HG02884 (cell line): Measurements from ENCODE around the gene BTLA.
"Not testable (repeated sequence)": the region's sequence is repeated elsewhere in the genome, so short reads cannot be mapped to it uniquely, and the experiment has no call there.

Experiments
- ATAC-seq: cut with Tn5 transposase; IDR thresholded peaks from one replicate; pipeline ENCODE4 v1.9.1; 2021; ENCODE audit warnings: mild to moderate bottlenecking, moderate library complexity; ENCODE audit not compliant: unreplicated experiment

BTLA gene

DNA sequence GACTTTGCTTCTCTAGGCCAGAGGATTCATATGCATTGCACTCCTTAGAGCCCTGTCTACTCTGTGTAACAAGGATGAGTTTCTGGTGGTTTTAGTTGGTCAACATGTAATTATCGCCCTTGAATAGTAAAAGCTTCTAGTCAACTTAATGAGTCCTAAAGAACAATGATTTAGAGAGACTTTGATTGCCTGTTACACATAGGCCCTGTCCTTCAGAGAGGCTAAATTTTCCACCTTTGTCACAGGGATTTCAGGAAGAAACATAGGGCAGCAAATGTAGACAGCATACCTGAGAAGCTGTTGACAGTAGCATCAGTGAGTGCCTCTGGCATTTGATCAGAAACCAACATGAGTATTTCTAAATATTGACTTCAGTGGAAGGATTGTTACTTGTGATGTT is 7.1 kb downstream of the BTLA start:
- ATAC-seq = no peak

DNA sequence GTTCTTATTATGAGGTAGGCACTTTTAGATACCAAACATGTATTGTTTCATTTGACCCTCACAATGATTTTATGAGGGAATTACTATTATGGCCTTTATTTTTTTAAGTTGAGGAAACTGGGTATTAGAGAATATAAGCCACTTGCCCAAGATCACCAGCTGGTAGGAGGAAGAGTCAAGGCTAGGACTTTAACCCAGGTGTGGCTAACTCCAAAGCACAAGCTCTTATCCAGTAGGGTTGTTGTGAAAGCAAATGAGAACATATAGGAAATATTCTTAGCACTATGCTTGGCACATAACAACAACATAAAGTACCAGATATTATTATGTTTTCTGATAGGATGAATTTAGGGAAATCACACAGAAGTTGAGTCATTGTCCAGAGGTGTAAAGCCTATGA is 7.9 kb downstream of the BTLA start:
- ATAC-seq = no peak

DNA sequence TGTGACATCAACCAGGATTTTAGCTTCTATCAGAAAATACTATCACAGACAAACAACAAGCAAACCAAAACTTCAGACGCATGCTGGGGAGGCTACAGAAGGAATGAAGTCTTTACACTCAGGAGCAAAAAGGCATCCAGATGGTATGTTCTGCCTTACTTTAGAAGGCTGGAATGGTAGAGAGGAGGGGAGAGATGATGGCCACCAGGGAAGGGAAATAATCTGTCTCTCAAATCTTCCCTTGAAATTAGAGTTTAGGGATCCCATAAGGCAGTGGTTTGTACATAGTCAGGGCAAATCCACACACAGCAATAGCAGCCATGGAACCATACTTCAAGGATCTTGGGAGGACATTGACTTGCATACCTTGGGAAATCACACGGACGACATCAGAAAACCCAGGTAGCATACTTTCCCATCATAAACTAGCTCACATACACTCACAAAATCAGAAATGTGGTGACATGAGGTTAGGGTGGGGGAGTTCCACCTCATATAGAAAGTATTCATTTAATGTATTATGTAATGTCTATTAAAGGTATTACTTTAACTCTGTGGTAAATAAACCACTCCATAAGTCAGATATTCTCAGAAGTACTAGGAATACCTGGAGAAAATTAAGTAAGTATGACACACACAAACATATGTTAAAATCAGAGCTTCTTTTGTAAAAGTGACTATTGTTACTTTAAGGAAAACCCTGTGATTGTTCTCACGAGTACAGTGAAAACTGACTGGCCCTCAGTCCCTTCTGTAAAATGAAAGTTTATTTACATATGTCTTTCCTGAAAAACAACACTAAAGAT is 9.4 kb downstream of the BTLA start:
- peak; percentile 51 for ATAC-seq

DNA sequence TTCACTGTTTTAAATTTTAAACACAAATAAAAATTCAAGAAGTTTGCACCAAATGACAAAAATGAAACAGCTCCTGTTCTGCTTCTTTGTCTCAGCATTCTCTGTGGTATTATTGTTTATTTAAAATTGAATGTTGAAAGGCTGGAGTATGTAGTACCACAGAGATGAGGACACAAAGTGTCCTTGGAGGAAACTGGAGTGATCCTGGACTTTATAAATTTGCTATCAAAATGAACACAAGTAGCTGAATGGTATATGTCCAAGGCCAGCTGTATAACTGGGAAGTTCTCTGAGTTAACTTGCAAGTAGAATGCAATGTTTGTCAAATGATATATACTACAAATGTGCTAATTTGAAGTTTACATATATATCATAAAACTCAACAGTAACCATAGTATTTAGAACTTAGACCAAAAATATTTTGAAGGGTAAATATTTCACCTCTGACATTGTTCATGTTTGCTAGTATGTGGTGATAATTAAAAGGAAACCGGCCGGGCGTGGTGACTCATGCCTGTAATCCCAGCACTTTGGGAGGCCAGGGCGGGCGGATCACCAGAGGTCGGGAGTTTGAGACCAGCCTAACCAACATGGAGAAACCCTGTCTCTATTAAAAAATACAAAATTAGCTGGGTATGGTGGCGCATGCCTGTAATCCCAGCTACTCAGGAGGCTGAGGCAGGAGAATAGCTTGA is 12.3 kb downstream of the BTLA start:
- ATAC-seq = no peak

DNA sequence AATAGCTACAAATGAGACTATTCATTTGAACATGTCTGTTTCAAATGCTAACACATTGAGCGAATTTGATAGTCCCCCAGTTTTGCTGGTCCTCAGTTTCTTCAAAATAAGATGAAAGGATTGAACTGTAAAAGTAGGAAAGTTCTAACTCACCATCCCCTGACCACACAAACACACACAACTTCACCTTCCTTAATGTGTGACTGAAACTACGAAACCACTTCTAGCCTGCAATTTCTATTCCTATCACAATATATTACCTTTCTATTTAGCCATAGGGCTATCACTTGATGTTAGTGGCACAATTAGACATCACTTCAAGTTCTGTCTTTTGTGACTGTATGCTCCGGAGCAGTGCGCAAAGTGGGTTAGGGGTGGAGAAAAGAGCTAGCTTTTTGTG is 14.9 kb downstream of the BTLA start:
- ATAC-seq = no peak

DNA sequence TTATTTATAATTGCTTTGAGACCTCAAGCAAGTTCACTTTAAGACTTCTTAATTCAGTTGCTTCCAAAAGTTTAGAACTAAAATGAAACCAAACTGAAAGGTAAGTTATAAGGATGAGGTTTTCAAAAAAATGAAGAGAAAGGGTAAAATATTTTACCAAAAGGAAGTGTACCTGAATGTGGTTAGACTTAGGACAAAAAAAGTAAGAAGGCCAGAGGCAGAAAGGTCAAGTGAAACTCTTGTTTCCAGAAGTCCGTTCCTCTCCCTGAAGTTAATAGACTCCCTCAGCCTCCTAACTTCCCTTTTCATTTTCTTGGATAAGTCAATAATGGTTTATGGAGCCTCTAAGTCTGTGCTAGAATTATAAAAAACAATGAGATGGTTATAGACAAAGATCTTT is 16.6 kb downstream of the BTLA start:
- no peak for ATAC-seq

DNA sequence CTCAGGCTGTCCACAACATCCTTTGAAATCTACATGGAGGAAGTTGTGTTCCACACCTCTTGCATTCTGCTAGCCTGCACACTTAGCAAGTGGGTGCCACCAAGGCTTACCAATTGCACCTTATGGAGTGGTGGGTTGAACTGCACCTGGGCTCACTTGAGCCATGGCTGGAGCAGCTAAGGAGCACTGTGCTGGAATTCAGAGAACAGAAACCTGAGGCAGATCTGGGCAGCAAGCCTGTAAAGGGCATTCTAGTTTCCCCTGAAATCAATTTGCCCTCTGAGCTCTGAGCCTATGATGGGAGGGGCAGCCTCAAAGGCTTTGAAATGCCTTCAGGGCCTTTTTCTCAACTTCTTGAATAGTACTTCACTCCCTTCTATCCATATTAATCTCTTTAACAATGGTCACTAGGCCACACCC is 18.0 kb downstream of the BTLA start:
- ATAC-seq = no peak

DNA sequence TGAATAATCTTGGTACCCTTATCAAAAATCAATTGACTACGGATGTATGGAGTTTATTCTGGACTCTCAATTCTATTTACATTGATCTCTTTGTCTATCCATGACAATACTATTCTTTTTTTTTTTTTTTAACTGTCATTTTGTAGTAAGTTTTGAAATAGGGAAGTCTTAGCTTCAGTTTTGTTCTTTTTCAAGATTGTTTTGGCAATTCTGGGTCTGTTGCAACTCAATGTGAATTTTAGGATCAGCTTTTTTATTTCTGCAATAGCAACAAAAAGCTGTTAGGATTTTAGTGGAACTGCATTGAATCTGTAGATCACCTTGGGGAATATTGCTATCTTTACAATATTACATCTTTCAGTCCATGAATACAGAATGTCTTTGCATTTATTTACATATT is 21.4 kb downstream of the BTLA start:
- no peak for ATAC-seq

DNA sequence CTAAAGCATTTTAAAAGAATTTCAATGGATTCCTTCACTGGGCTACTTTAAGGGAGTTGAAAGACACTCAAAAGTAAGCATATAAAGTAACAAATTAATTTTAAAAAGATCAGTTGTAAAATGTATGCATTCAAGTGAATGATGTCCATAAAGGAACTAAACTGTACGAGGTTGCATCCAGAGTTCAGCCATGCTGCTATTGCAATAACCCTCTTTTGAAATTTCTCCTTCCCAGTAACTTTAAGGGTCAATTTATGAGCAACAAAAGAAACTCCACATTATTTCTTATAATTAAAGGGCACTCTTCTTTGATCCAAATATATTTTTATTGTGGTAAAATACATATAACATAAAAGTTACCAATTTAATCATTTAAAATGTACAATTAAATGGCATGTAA is 22.9 kb downstream of the BTLA start:
- no peak for ATAC-seq

DNA sequence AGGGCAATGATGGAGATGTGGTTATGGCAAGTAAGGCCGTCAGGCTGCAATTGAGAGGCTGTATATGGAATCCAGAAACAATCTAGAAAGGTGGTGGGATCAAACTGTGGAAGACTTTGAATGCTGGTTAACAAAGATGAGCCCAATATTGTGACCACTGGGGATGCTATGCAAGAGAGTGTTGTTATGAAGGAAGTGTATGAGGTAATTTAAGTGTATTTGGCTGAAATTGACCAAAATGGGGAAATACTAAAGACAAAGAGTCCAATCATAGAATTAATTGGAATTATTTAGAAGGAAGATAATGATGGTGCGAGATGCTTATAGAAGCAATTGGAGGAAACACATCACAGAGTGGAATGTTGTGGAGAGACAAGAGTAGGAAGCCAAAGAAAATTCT is 24.5 kb downstream of the BTLA start:
- no peak for ATAC-seq

DNA sequence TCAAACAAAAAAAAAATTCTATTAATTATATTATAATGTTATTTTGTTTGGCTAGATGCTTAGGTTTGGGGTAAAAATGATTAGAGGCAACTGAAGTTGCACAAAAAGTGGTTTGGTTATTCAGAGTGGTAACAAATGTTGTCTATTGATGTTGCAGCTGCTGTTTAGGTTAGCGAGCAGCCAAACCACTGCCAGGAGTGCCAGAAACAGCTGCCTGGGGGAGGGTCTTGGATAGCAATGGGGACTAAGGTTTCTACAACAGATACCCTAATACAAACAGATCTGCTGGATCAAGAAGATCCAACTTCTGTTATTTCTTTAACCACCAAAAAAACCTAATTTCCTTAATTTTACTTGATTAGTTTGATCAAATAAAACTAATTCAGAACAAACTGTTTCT is 26.6 kb downstream of the BTLA start:
- ATAC-seq = no peak

DNA sequence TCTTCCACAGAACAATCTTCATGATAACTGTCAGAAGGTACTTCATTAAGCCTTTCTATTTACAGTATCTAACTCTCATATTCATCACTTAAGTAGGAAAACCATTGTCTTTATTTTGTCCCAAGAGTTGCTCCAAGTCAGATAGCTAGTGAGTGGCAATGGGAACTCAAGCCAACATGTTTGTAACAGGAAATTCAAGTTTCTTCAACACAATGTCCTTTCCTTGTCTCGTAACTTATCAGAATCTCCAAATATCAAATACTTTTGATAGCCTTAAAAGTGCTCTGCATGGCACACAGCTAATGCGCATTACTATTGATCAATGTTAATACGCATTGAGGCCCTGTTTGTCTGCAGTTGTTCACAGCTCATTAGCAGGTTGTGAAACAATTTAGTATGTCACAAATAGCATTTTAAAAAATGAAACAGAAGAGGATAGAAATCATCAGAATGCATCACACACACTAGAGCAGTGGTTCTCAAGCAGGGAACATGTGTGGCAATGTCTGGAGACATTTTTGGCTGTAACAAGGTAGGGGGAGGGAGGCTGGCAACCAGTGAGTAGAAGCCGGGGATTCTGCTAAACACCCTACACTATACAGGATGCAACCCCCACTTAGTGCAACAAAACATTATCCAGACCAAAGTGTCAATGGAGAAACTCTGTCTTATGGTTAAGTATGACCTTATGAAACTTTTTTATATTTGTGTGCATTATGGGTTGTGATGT is 27.5 kb downstream of the BTLA start:
- ATAC-seq = no peak

DNA sequence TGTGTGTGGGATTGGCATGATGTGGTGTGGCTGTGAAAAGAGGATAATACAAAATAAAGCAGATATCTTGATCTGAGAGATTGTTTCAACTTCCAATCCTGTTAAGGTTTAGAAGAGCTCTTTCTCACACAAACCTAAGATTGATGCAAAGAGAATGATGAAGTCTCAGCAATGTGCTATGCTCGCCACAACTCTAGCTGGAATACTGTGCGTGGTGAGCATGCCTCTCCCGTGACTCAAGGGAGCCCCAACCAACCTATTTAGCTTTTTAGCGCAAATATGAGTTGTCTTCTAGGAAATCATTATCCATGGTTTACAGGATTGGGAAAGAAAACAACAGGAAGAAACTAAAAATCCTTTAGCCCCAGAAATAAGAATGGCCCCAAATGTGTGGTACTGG is 28.5 kb downstream of the BTLA start:
- ATAC-seq = no peak

DNA sequence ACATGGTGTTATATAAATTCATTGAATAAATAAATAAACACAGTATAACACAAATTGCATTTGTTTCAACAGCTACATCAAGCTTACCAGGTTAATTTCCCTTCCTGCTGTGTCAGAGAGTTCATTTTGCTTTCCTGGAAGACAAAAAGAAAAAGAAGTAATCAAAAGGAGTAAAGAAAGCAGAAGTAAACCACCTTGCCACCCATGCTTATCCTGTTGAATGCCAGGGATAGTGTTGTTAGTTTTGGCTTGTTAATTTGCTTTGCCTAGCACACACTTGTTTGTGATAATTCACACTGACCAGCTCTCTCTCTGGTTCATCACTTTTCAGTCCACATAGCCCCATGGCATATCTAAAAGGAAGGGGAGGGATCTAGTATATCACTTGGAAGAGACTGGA is 29.6 kb downstream of the BTLA start:
- no peak for ATAC-seq

DNA sequence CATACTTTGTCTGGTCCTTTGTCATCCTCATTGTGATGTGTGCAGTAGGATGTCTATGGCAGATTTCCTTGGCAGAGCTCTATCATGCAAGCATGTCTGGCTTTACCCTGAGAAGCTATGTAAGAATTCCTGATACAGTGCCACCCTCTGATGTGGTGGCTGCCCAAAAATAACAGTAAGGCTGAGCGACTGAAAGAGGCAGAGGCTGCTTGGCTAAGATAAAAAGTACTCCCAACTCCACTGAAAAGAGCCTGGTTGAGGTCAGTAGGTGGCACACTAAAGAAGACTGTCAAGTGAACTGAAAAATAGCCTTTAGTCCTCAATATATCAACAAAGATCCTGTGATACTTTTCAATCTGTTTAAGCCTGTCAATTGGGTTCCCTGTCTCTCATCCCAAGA is 31.7 kb downstream of the BTLA start:
- no peak for ATAC-seq

DNA sequence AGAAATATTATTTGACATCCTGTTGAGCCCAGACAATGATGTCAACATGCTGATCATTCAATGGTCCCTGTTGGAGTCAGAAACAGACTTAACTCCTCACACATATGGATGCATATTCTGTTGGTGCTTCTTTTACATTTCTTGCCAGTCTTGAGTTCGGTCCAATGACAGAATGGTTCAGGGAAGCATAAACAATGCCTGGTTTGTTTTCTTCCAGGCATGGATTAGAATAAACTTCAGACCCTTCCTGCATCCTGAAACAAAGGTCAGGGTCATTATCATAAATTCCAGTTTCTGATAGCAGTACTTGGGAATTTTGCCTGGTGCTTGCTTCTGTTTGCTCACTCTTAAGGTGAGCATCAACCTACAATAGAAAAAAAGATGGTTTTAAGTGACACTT is 33.3 kb downstream of the BTLA start:
- ATAC-seq = no peak

DNA sequence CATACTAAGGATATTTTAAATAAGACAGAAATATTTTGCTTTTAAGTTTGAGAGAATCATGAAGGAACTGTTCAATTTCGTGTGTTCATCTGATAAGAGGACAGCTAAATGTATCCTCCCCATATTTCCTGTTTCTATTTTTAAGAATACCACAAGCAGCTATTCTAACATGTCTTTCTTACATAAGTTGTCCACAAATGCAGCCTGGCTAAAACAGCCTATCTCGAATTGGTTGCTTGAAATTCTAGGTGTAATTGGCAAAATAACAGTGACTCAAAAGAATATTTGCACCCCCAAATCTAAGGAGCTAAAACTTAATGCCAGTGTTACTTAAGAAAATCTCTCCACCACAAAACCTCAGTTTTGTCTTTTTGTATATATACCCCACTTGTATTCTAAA is 35.0 kb downstream of the BTLA start:
- ATAC-seq = peak; percentile 38

DNA sequence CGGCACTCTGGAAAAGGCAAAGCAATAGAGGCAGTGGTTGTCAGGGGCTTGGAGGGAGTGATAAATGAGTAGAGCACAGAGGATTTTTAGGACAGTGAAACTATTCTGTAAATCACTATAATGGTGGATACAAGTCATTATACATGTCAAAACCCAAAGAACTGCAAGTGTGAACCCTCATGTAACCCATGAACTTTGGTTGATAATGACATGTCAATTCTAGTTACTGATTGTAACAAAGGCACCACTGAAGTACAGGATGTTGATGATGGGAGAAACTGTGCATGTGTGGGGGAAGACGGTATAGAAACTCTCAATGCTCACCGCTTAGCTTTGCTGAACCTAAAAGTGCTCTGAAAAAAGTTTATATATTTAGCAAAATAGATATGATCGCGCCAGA is 36.0 kb downstream of the BTLA start:
- peak; percentile 37 for ATAC-seq

DNA sequence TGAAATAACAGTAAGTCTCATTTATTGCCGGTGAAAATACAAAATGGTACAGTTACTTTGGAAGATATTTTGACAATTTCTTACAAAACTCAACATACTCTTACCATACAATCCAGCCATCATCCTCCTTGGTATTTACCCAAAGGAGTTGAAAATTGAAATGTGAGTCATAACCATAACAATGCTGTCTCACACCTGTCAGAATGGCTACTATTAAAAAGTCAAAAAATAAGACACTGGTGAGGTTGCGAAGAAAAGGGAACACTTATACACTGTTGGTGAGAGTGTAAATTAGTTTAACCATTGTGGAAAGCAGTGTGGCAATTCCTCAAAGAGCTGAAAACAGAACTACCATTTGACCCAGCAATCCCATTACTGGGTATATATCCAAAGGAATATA is 37.5 kb downstream of the BTLA start:
- ATAC-seq = not testable (repeated sequence)

DNA sequence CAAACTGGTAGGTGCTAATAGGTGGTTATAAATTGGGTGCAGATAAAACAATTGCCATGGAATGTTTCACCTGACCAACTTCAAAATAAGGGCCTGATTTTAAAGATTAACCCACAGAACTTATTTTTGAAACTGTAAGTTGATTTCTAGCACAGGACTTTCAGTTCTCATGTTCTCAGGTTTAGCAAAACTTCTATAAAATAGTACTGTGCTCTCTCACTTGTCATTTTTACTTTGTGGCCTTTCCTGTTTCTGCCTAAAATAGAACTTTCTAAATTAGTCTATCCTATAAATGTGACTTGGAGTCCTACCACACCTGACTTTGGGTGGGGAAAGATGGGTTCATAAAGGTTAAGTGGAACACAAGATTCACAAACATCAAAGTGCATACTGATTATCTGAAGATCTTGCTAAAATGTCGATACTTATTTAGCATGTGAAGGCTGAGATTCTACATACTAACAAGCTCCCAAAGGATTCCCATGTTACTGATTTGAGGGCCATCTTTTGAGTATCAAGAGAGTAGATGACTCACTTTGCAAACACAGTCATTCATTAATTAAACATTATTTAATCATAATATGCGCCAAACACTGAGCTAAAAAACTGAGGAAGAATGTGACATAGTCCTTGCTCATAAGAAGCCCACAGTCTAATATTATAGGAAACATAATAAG is 38.6 kb downstream of the BTLA start:
- peak; percentile 45 for ATAC-seq

DNA sequence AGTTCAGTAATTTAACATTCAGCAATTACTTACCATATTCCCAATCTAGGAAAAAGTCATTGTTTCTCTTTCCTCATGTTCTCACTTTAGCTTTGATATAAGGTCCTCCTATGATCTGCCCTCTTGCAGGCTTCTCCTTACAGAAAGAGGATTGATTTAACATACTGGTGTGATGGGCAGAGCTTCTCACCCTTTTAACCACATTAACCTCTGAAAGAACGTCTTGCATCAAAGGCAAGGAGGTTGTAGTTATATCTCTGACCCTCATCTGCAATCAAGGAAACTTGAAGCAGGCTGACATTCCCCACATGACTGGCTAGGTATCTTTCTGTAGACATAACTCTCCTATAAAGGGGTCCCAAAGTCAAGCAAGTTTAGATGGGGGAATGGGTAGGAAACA is 39.5 kb downstream of the BTLA start:
- peak; percentile 36 for ATAC-seq
